HG02973 (cell line): ENCODE results near the gene LTA4H.
"Not testable (repeated sequence)": the region's sequence is repeated elsewhere in the genome, so short reads cannot be mapped to it uniquely, and the experiment has no call there.

Source experiments
- ATAC-seq: cut with Tn5 transposase; IDR thresholded peaks from one replicate; pipeline ENCODE4 v1.9.1; 2021; ENCODE audit warnings: moderate library complexity; ENCODE audit not compliant: unreplicated experiment

The LTA4H gene

GRCh38 chr12:95995238-95996031, 40.0 kb downstream of the LTA4H start:
- ATAC-seq, result no peak

DNA sequence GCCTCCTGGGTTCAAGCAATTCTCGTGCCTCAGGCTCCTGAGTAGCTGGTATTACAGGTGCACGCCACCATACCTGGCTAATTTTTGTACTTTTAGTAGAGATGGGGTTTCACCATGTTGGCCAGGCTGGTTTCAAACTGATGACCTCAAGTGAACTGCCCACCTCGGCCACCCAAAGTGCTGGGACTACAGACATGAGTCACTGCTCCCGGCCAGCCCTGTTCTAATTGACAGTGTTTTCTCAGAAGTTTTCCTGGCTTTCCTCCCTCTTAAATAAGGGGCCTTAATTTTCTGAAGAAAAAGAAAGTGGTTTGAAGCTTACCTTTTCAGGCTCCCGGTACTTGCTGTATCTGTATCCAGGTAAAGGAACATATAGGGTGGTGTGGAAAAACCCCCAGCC, 40.9 kb downstream of the LTA4H start:
- no peak for ATAC-seq

- no peak for ATAC-seq
Observed at GRCh38 chr12:95993907-95994306, 41.5 kb downstream of the LTA4H start.

DNA sequence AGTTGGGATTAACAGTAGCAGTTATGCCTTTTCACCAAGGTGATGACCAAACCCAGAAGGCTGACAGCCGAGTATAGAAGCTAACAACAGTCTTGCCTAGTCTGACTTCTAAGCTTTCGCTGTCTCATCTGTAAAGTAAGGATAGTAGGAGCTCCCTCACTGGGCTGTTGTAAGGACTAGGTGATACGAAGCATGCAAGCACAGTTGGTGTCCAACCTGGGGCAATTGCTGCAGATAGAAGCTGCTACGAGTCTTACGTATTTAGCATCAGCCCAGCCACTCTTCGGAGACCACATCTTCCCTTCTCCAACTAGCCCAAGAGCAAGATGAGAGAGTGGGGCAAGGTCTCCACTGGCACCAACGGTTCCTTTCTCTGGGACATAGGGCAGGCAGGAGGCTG, 45.3 kb downstream of the LTA4H start:
- ATAC-seq, result no peak

GRCh38 chr12:95989504-95990123, 45.8 kb downstream of the LTA4H start:
- ATAC-seq, result no peak

DNA sequence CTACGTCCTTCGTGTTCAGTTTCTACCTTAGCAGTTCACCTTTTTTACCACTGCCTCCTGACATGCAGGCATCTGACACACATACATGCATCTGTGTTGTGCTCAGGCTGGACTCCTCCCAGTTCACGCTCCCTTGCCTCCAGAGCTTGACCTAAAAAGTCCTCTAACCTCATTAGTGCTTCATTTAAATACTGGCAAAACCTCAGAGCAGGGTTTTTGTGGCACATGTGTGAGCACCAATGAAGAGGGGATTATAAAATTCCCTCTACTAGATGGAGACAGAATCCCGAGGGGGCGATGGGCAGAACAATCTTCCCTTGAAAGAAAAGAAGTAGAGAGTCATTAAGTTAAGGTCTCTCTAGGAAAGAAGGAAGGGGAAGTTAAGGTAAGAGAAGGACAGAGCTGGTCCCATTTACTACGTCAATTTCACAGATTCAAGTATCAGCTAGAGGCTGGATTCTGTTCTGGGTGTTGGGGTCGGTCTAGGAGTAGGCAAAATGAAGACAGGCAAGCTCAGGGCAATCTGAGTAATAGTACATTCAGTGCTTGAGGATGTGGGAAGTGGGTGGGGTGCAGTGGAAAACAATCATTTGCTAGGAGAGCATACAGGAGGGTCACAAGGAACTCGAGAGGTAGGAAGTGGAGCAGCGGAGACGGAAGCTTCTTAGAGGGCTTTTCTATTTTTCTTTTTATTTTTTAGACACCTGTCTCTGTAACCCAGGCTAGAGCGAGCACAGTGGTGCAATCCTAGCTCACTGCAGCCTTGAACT, 46.7 kb downstream of the LTA4H start:
- ATAC-seq, result no peak

DNA sequence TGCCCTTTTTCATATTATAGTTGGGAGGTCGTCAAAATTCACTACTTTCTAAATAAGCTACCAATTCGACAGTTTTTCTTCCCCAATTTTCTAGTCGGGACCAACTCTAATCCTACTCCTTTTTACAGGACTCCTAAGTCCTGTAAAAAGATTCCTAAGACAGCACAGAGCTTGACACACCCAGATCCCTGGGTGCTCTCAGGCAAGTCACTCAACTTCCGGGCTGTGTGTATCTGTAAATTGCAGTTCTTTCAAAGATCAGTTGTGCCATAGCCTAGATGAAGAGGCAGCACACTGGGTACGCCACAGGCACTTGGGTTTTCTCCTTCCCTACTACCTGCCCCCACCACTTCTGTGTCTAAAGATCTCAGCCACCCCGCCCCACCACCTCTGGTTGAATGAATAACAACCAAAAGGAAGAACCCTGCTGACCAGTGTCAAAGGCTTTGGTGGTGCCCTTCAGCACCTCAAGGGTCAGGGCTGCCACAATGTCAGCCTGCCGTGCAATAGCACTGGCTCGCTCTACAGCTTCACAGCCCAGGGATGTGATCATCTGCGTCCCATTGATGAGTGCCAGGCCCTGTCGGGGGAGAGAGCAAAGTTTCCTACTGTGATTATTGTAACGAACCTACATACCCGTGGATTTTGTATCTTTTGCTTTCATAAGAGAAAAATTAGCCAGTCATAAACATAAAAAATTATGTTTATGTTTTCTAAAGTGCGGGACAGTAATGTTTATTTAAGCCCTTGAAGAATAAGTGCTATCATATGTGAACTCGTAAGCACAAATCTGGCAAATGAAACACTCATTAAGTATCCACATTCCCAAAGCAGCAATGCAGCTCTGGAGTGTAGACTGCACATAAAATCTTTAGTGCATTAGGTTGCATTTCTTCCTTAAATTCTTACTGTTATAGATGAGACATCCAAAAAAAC, 48.5 kb downstream of the LTA4H start:
- ATAC-seq, result no peak

DNA sequence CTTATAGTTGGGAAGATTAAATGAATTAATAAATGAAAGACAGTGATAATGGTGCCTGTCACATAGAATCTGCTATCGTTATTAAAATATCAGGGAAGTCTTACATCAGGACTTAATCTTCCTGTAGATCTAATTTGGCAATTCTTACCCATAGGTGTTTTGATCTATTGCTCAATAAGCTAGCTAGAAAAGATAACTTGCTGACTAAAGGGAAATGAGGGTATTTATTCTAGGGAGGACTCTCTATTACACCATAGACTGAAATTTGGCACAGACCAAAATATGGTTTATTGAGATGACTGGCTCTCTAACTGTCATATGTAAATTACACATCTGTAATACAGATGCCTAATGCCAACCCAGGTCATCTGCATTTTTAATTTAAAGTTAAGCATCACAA, 50.7 kb downstream of the LTA4H start:
- no peak for ATAC-seq

GRCh38 chr12:95982602-95983001, 52.8 kb downstream of the LTA4H start:
- no peak for ATAC-seq

- ATAC-seq, result no peak
Observed at GRCh38 chr12:95980437-95980836, 55.0 kb downstream of the LTA4H start.

GRCh38 chr12:95978774-95979173, 56.6 kb downstream of the LTA4H start:
- ATAC-seq, result no peak

DNA sequence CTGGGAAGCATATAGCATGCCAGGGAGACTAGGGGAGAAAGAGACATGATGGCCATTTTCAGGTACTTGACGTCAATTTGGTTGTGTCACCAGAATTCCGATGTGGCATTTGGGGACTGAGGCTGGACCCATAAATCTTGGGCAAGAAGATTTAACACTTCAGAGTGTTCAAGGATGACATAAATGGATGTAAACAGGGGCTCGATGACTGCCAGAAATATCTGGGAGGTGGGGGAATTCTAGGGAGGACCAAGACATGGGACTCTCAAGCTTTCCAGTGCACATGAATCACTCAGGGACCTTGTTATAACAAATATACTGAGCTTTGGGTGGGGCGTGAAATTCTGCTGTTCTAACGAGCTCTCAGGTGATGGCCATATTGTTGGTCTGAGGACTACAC, 57.0 kb downstream of the LTA4H start:
- ATAC-seq, result no peak

- ATAC-seq, result no peak
Observed at GRCh38 chr12:95977764-95978305, 57.6 kb downstream of the LTA4H start.

- no peak for ATAC-seq
Observed at GRCh38 chr12:95976416-95976832, 59.0 kb downstream of the LTA4H start.

DNA sequence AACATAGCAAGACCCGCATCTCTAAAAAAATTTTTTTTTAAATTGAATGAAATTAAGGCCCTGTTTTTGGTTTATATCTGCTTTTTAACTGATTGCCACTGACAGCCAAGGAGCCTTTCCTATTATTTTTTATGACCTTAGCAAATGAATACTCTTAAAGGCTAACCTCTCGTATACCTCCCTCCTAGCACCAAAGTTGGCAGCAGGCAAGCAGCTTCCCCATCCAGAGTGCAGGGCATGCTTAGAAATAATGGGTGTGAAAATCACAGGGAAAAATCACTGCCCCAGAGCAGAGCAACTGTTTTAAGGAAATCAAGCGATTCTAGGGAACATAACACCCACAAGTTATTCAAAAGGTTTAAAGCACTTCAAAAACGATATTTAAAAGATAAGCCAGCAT, 59.9 kb downstream of the LTA4H start:
- ATAC-seq, result no peak

GRCh38 chr12:95974358-95974757, 61.0 kb downstream of the LTA4H start:
- ATAC-seq, result no peak

- ATAC-seq, result no peak
Observed at GRCh38 chr12:95972832-95973456, 62.4 kb downstream of the LTA4H start.

GRCh38 chr12:95970905-95971304, 64.5 kb downstream of the LTA4H start:
- no peak for ATAC-seq

- ATAC-seq, result not testable (repeated sequence)
Observed at GRCh38 chr12:95969116-95969515, 66.3 kb downstream of the LTA4H start.

DNA sequence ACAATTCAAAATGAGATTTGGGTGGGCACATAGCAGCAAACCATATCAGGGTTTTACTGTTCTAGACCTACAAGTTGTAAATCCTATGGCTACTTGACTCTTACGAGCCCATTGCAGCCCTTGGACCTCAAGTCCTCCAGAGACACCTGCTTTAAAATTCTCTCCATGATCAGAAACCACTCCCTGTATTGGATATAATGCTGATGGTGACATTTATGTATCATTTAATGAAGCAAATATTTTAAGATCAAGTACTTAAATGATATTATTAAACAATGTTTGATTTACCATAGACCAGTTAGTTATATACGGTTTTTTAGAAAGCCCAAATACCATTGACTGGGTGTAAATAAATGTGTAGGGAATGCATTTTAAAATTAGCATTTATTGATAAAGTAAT, 68.1 kb downstream of the LTA4H start:
- ATAC-seq, result no peak
